Measurements from ENCODE around the gene UBR7. TPM values are rescaled to one million over a fixed set of nuclear protein-coding genes. Genes with fewer than 3 reads are reported as not detected.
"Not testable (repeated sequence)": the region's sequence is repeated elsewhere in the genome, so short reads cannot be mapped to it uniquely, and the experiment has no call there.

UBR7 gene
- total RNA-seq, result 10 to 100 TPM; 36.5 to 39.9 TPM

- peak; percentile 94 for ATAC-seq
- Mint-ChIP-seq H3K36me3 (ENCODE audit: low read depth) (peaks cover 13% of the 10 kb centered on the region), H3K9me3 (ENCODE audit: low read depth) (no peaks in the 10 kb centered on the region), H3K4me1 (peaks cover 35% of the 10 kb centered on the region), H3K4me3 (peak within 1 kb of the TSS; percentile 96), H3K27me3 (no peaks in the 10 kb centered on the region), H3K27ac (peak within 1 kb of the TSS; percentile 97)
- intact Hi-C loops (cut with DNase I, micrococcal nuclease), result loop anchor here (1.0 to 2.0 kb wide), 5 partner anchors 22 to 413 kb away; partner anchors contain the start of genes ITPK1 (in 2 of the 2), LYSET (in 2 of the 2), BTBD7 (in 1 of the 2) and GOLGA5 (in 1 of the 2)
- POLR2A ChIA-PET, result interaction anchor here (0.6 to 2.5 kb wide), 3 partner anchors 22 to 92 kb away, joined by 3 to 18 read pairs (median 3); partner anchors contain the start of genes ITPK1, LYSET and MOAP1
- CTCF ChIA-PET, result interaction anchor here (0.8 to 3.4 kb wide), 7 partner anchors 12 to 93 kb away, joined by 3 to 21 read pairs (median 5); partner anchors contain the start of genes LYSET and MOAP1
- DNase-seq, result peak; percentile 94
Observed at GRCh38 chr14:93206793-93207467, at the start of gene UBR7, which contains the start of gene GON7. Gene UBR7, plus strand, starts transcription at chr14:93207256. Its CDS starts 36 bp downstream, at chr14:93207292. Gene GON7, minus strand, starts transcription at chr14:93207065. Its CDS starts 28 bp downstream, at chr14:93207037.

- DNase-seq, result peak; percentile 30
- not testable (repeated sequence) for H3K27ac Mint-ChIP-seq
Observed at GRCh38 chr14:93158349-93158748, 48.7 kb upstream of the UBR7 start.

GRCh38 chr14:93159625-93160352 lies 47.3 kb upstream of the UBR7 start:
- ATAC-seq (peak; percentile 64), DNase-seq (peak; percentile 37)
- POLR2A ChIA-PET; H3K4me1 Mint-ChIP-seq; H3K4me3 Mint-ChIP-seq; H3K27me3 Mint-ChIP-seq; intact Hi-C loops (cut with DNase I, micrococcal nuclease); H3K27ac Mint-ChIP-seq; H3K36me3 Mint-ChIP-seq (ENCODE audit: low read depth); H3K9me3 Mint-ChIP-seq (ENCODE audit: low read depth): not testable (repeated sequence)
- CTCF ChIA-PET, result interaction anchor here (1.4 kb wide), 1 partner anchor 46 kb away, joined by 5 read pairs; no protein-coding TSS in a partner anchor

More at GRCh38 chr14:93158349-93158748, 48.7 kb upstream of the UBR7 start:
- H3K36me3 Mint-ChIP-seq (ENCODE audit: low read depth); intact Hi-C loops (cut with DNase I, micrococcal nuclease); H3K27me3 Mint-ChIP-seq; POLR2A ChIA-PET; H3K4me1 Mint-ChIP-seq; H3K9me3 Mint-ChIP-seq (ENCODE audit: low read depth); CTCF ChIA-PET; H3K4me3 Mint-ChIP-seq: not testable (repeated sequence)
- ATAC-seq, result peak; percentile 49

GRCh38 chr14:93160353-93160801 lies 46.7 kb upstream of the UBR7 start:
- ATAC-seq (peak; percentile 64), DNase-seq (peak; percentile 34)
- H3K4me3 Mint-ChIP-seq, result no peak overlapping the region
- no peaks in the 10 kb centered on the region for H3K4me1 Mint-ChIP-seq
- POLR2A ChIA-PET, result no interaction called here
- no peak overlapping the region for H3K27ac Mint-ChIP-seq
- no peaks in the 10 kb centered on the region for H3K9me3 Mint-ChIP-seq (ENCODE audit: low read depth)
- H3K27me3 Mint-ChIP-seq, result no peaks in the 10 kb centered on the region
- H3K36me3 Mint-ChIP-seq (ENCODE audit: low read depth), result no peaks in the 10 kb centered on the region
- CTCF ChIA-PET, result interaction anchor here (1.2 to 1.4 kb wide), 2 partner anchors 47 to 209 kb away, joined by 3 to 5 read pairs; no protein-coding TSS in a partner anchor
- intact Hi-C loops (cut with DNase I, micrococcal nuclease), result no loop called here

- intact Hi-C loops (cut with DNase I, micrococcal nuclease), result no loop called here
Observed at GRCh38 chr14:93161411-93161940, 45.6 kb upstream of the UBR7 start.

GRCh38 chr14:93163564-93163963 lies 43.5 kb upstream of the UBR7 start:
- H3K36me3 Mint-ChIP-seq (ENCODE audit: low read depth), result no peaks in the 10 kb centered on the region
- intact Hi-C loops (cut with DNase I, micrococcal nuclease), result no loop called here
- DNase-seq (no peak), ATAC-seq (no peak)
- no peaks in the 10 kb centered on the region for H3K27me3 Mint-ChIP-seq
- no peaks in the 10 kb centered on the region for H3K4me1 Mint-ChIP-seq
- H3K27ac Mint-ChIP-seq, result no peak overlapping the region
- H3K9me3 Mint-ChIP-seq (ENCODE audit: low read depth), result no peaks in the 10 kb centered on the region
- ChIA-PET CTCF (interaction anchor here (1.2 kb wide), 1 partner anchor 212 kb away, joined by 4 read pairs; no protein-coding TSS in a partner anchor), POLR2A (no interaction called here)
- H3K4me3 Mint-ChIP-seq, result no peak overlapping the region

More at GRCh38 chr14:93161411-93161940, 45.6 kb upstream of the UBR7 start:
- ChIA-PET POLR2A (interaction anchor here (0.6 kb wide), 1 partner anchor 70 kb away, joined by 3 read pairs; no protein-coding TSS in a partner anchor), CTCF (interaction anchor here (0.7 to 1.2 kb wide), 2 partner anchors 17 to 210 kb away, joined by 3 read pairs; no protein-coding TSS in a partner anchor)
- no peaks in the 10 kb centered on the region for H3K4me1 Mint-ChIP-seq
- H3K27ac Mint-ChIP-seq, result no peak overlapping the region
- no peak overlapping the region for H3K4me3 Mint-ChIP-seq
- ATAC-seq (no peak), DNase-seq (no peak)
- no peaks in the 10 kb centered on the region for H3K36me3 Mint-ChIP-seq (ENCODE audit: low read depth)
- H3K27me3 Mint-ChIP-seq, result no peaks in the 10 kb centered on the region
- no peaks in the 10 kb centered on the region for H3K9me3 Mint-ChIP-seq (ENCODE audit: low read depth)

- H3K4me3 Mint-ChIP-seq; CTCF ChIA-PET; intact Hi-C loops (cut with DNase I, micrococcal nuclease); H3K27me3 Mint-ChIP-seq; H3K36me3 Mint-ChIP-seq (ENCODE audit: low read depth); ATAC-seq; H3K27ac Mint-ChIP-seq; DNase-seq; H3K4me1 Mint-ChIP-seq; H3K9me3 Mint-ChIP-seq (ENCODE audit: low read depth); POLR2A ChIA-PET: not testable (repeated sequence)
Observed at GRCh38 chr14:93165271-93166265, 41.5 kb upstream of the UBR7 start.

- H3K36me3 Mint-ChIP-seq (ENCODE audit: low read depth); POLR2A ChIA-PET; H3K27ac Mint-ChIP-seq; H3K9me3 Mint-ChIP-seq (ENCODE audit: low read depth); H3K4me1 Mint-ChIP-seq; H3K27me3 Mint-ChIP-seq; ATAC-seq; intact Hi-C loops (cut with DNase I, micrococcal nuclease); DNase-seq; H3K4me3 Mint-ChIP-seq: not testable (repeated sequence)
- CTCF ChIA-PET, result interaction anchor here (0.7 kb wide), 1 partner anchor 76 kb away, joined by 3 read pairs; no protein-coding TSS in a partner anchor
Observed at GRCh38 chr14:93168610-93169009, 38.4 kb upstream of the UBR7 start.

GRCh38 chr14:93169619-93170018 lies 37.4 kb upstream of the UBR7 start:
- H3K27me3 Mint-ChIP-seq; intact Hi-C loops (cut with DNase I, micrococcal nuclease); POLR2A ChIA-PET; H3K9me3 Mint-ChIP-seq (ENCODE audit: low read depth); H3K4me1 Mint-ChIP-seq; ATAC-seq; H3K36me3 Mint-ChIP-seq (ENCODE audit: low read depth); DNase-seq; H3K27ac Mint-ChIP-seq; H3K4me3 Mint-ChIP-seq: not testable (repeated sequence)
- CTCF ChIA-PET, result interaction anchor here (0.7 to 1.0 kb wide), 3 partner anchors 8 to 27 kb away, joined by 3 to 5 read pairs (median 3); no protein-coding TSS in a partner anchor

GRCh38 chr14:93170141-93170540 lies 36.9 kb upstream of the UBR7 start:
- H3K4me1 Mint-ChIP-seq; POLR2A ChIA-PET; H3K4me3 Mint-ChIP-seq; DNase-seq; H3K36me3 Mint-ChIP-seq (ENCODE audit: low read depth); intact Hi-C loops (cut with DNase I, micrococcal nuclease); H3K9me3 Mint-ChIP-seq (ENCODE audit: low read depth); H3K27ac Mint-ChIP-seq; ATAC-seq; H3K27me3 Mint-ChIP-seq: not testable (repeated sequence)
- CTCF ChIA-PET, result interaction anchor here (0.9 to 1.0 kb wide), 2 partner anchors 8 to 11 kb away, joined by 3 to 5 read pairs; no protein-coding TSS in a partner anchor
